Chondrocyte (in vitro differentiated cells): ENCODE results near the gene CYP3A5. TPM values are rescaled to one million over a fixed set of nuclear protein-coding genes. Genes with fewer than 3 reads are reported as not detected.
"Not testable (repeated sequence)": the region's sequence is repeated elsewhere in the genome, so short reads cannot be mapped to it uniquely, and the experiment has no call there.

Experiments used
- DNase-seq: peaks from one replicate; pipeline ENCODE4 v3.0.0; 2021; ENCODE audit warnings: mixed read lengths, low spot score
- H3K27ac Mint-ChIP-seq: one replicate; pipeline ENCODE4 v1.8.0; 2021; ENCODE audit warnings: mild to moderate bottlenecking, moderate library complexity, mixed read lengths; ENCODE audit not compliant: unreplicated experiment
- H3K27me3 Mint-ChIP-seq: 2 replicates; pipeline ENCODE4 v1.8.0; 2021; ENCODE audit warnings: low read depth, mixed read lengths
- H3K36me3 Mint-ChIP-seq: 2 replicates; pipeline ENCODE4 v1.8.0; 2021; ENCODE audit warnings: low read depth, mixed read lengths
- H3K4me1 Mint-ChIP-seq: 2 replicates; pipeline ENCODE4 v1.8.0; 2021; ENCODE audit warnings: low read depth, mild to moderate bottlenecking, mixed read lengths
- H3K4me3 Mint-ChIP-seq: one replicate; pipeline ENCODE4 v1.8.0; 2021; ENCODE audit warnings: mild to moderate bottlenecking, moderate library complexity, mixed read lengths; ENCODE audit not compliant: unreplicated experiment
- H3K9me3 Mint-ChIP-seq: 2 replicates; pipeline ENCODE4 v1.8.0; 2021; ENCODE audit warnings: low read depth, mixed read lengths
- long read RNA-seq: library from polyadenylated mRNA; stranded (forward); transcript quantifications from one replicate; pipeline ENCODE4 v2.0.0, GENCODE V29; 2021
- total RNA-seq: library from RNA; stranded (reverse); gene quantifications from 3 replicates; pipeline ENCODE4 v1.2.1, GENCODE V29; 2021
- TF ChIP-seq, protein P1 (sequence below): fragments of 200-600 bp; sonication (generic); IDR thresholded peaks from 2 replicates; pipeline ENCODE4 v1.5.0; 2021; ENCODE audit warnings: antibody characterized with exemption, mild to moderate bottlenecking, moderate library complexity

Gene CYP3A5
- not detected in 3 replicates for total RNA-seq
- long read RNA-seq: 0 reads

DNA sequence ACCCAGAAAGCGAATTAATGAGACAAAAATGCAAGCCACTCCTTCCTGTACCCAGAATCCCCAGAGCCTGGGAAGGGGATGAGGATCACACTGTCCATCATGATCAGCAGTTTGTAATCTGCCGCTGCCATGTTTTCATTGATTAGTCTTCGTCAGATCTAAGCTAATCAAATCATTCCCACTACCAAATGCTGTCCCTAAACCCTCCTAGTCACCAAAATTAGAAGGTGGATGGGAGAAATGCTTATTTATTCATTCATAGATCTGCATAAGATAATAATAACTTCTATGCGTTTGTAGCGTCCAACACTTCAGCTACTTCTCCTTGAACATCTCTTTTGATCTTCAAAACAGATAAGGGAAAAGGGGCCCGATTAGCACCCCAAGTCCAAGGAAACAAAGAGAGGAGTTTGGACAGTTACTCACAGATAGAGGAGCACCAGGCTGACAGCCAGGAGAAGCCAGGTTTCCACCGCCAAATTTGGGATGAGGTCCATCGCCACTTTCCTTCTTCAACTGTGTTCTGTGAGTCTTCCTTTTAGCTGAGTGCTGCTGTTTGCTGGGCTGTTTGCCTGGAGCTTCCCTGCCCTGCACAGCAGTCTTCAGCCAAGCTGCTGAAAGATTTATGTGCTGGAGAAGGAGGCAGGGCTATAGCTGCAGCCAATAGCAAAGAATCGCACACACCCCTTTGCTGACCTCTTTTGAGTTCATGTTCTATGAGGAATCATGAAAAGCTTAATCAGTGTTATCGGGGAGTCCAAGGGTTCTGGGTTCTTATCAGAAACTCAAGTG lies at the start of gene CYP3A5:
TSS of gene CYP3A5 (minus strand) at position 597 of the 792 bp plus-strand sequence. CDS start at position 497, 100 bp downstream.
- Mint-ChIP-seq H3K27ac (no peak within 1 kb of the TSS), H3K9me3 (peaks cover 34% of the 10 kb centered on the region), H3K36me3 (peaks cover 8% of the 10 kb centered on the region), H3K27me3 (no peaks in the 10 kb centered on the region), H3K4me1 (peaks cover 3% of the 10 kb centered on the region), H3K4me3 (no peak within 1 kb of the TSS)
- TF ChIP-seq, protein P1, sequence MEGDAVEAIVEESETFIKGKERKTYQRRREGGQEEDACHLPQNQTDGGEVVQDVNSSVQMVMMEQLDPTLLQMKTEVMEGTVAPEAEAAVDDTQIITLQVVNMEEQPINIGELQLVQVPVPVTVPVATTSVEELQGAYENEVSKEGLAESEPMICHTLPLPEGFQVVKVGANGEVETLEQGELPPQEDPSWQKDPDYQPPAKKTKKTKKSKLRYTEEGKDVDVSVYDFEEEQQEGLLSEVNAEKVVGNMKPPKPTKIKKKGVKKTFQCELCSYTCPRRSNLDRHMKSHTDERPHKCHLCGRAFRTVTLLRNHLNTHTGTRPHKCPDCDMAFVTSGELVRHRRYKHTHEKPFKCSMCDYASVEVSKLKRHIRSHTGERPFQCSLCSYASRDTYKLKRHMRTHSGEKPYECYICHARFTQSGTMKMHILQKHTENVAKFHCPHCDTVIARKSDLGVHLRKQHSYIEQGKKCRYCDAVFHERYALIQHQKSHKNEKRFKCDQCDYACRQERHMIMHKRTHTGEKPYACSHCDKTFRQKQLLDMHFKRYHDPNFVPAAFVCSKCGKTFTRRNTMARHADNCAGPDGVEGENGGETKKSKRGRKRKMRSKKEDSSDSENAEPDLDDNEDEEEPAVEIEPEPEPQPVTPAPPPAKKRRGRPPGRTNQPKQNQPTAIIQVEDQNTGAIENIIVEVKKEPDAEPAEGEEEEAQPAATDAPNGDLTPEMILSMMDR: no peak
- no peak for DNase-seq

DNA sequence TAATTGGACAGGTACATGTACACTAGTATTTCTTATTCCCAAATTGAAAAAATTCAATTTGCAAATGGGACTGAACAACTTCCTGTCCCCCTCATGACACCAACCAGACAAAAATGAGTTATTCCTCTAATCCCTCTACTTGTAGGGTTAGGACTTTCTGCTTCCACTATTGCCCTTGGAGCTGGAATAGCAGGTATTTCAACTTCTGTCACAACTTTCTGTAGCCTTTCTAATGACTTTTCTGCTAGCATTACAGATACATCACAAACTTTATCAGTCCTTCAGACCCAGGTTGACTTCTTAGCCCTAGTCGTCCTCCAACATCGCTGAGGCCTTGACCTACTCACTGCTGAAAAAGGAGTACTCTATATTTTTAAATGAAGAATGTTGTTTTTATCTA lies 48.8 kb upstream of the CYP3A5 start:
- H3K9me3 Mint-ChIP-seq: no peaks in the 10 kb centered on the region
- no peak for DNase-seq
- no peaks in the 10 kb centered on the region for H3K36me3 Mint-ChIP-seq
- H3K27me3 Mint-ChIP-seq: peaks cover 10% of the 10 kb centered on the region
- no peaks in the 10 kb centered on the region for H3K4me1 Mint-ChIP-seq
- H3K4me3 Mint-ChIP-seq: no peak overlapping the region
- TF ChIP-seq, protein P1: no peak
- H3K27ac Mint-ChIP-seq: no peak overlapping the region

DNA sequence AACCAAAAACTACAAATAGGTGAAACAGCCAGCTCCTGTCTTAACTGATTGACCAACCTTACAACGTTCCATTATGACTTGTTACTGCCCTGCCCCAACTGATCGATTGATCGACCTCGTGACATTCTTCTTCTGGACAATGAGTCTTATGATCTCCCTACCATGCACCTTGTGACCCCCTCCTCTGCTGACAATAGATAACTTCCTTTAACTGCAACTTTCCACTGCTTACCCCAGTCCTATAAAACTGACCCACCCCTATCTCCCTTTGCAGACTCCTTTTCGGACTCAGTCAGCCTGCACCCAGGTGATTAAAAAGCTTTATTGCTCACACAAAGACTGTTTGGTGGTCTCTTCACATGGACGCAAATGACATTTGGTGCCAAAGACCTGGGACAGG lies 43.4 kb upstream of the CYP3A5 start:
- not testable (repeated sequence) for H3K4me3 Mint-ChIP-seq, DNase-seq, H3K36me3 Mint-ChIP-seq, H3K9me3 Mint-ChIP-seq, H3K4me1 Mint-ChIP-seq, H3K27ac Mint-ChIP-seq
- peaks cover 16% of the 10 kb centered on the region for H3K27me3 Mint-ChIP-seq

DNA sequence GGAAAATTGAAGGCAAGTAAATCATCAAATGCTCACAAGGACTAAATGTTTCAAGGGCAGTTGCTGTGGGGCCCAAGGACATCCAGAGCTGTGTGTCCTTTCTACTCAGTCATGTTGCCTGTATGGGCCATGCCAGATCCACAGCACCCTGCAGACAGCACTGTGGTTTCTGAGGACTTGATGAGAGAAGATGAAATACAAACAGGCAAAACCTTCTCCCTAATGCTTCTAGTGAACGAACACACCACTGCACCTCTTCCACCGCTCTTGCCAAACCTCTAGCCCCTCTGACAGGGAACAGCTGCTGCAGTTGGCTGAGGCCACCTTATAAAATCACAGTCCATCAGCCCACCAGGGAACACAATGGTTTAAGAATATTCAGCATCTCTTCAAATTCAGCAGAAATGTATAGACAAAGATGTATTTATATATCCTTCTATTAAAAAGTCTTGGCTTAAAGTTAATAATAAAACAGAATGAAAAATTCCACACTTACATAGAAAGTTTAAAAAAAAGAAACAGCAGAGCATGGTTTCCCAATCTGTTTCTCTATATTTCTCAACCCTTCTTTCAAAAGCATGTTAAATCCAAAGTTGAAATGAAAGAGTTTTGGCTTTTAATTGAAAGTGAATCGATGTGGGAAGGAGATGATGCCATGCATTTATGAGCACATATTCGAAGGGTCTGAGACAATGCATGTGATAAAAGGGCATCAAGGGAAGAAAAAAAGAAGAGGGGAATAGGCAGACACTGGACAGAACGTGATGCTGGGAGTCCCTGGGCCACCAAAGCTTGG lies 41.2 kb upstream of the CYP3A5 start:
- TF ChIP-seq, protein P1: no peak
- Mint-ChIP-seq H3K27me3 (peaks cover 16% of the 10 kb centered on the region), H3K27ac (no peak overlapping the region), H3K4me1 (no peaks in the 10 kb centered on the region), H3K9me3 (peaks cover 8% of the 10 kb centered on the region), H3K36me3 (no peaks in the 10 kb centered on the region), H3K4me3 (no peak overlapping the region)
- no peak for DNase-seq

DNA sequence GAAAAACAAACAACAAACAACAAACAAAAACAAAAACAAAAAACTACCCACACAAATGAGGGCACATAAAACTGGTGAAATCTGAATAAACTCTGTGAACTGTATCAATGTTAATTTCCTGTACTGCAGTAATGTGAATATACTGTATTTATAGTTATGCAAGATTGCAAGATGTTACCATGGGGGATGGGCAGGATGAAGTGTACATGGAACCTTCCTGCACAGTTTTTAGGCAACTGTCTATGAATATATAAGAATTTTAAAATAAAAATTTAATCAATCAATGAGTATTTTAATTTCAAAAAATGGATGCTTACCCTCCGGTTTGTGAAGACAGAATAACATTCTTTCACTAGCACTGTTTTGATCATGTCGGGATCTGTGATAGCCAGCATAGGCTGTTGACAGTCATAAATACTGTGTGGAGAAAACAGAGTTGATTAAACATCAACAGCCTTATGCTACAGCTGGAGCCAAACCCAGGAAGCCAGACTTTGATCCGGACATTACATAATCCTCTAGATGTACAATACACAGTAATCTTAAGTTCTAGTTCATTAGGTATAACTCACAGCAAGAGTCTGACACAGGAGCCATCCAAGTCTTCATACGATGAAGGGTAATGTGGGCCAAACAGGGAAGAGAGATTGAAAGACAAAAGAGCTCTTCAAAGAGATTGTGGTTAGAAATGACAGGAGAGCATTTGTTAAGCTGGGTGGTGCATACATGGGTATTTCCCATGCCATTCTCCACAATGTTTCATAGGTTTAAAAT lies 40.4 kb upstream of the CYP3A5 start:
- Mint-ChIP-seq H3K4me1 (no peaks in the 10 kb centered on the region), H3K36me3 (peaks cover 2% of the 10 kb centered on the region), H3K9me3 (peaks cover 12% of the 10 kb centered on the region), H3K27me3 (peaks cover 16% of the 10 kb centered on the region), H3K27ac (no peak overlapping the region), H3K4me3 (no peak overlapping the region)
- no peak for DNase-seq
- TF ChIP-seq, protein P1: no peak
